NK-92 treated with Interleukin-12 subunit alpha and Interleukin-12 subunit beta, amount 100 ng/mL, for 24 hours (cell line): ENCODE results near the gene PHF1.

Experiments used
- DNase-seq: peaks from one replicate; lab custom pipeline; 2025; lab: John Stamatoyannopoulos, UW

The PHF1 gene

DNA sequence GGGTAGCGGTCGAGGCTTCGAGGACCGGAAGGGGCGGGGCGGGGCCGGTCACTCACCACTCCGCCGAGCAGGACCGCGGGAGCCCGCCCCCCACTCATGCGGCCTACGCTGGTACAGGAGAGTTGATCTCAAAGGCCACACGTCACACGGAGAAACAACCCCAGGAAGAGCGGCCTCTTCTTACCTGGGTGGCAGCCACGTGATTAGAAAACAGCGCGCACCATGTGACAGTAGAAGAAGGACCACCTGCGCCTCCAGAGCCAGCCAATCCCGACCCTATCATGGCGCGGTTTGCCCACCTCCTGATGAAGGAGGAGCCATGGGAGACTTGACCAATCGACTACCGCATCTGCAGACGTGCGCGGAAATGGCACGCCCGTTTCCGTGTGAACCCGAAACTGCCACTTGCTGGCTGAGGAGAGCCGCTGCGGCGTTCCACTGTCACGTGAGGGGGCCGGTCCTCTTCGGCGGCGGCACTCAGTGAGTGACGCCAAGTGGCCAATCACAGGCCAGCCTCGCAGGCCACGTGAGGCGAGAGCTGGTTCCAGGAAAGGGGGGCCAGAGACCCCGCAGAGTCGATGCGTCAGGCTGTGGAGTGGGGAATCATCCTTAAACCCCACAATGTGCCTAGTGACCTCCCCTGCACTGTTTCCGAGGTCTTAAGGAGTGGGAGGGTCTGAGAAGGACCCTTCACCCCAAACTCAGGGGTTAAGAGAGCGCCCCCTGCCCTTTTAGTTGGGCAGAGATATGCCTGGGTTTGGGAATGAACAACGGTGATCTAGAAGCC, 7.3 kb downstream of the PHF1 start, which contains the start of gene CUTA:
TSS of gene CUTA (minus strand) at position 205 of the 787 bp plus-strand sequence. CDS start at position 98, 107 bp downstream.
- DNase-seq, result peak; percentile 100

DNA sequence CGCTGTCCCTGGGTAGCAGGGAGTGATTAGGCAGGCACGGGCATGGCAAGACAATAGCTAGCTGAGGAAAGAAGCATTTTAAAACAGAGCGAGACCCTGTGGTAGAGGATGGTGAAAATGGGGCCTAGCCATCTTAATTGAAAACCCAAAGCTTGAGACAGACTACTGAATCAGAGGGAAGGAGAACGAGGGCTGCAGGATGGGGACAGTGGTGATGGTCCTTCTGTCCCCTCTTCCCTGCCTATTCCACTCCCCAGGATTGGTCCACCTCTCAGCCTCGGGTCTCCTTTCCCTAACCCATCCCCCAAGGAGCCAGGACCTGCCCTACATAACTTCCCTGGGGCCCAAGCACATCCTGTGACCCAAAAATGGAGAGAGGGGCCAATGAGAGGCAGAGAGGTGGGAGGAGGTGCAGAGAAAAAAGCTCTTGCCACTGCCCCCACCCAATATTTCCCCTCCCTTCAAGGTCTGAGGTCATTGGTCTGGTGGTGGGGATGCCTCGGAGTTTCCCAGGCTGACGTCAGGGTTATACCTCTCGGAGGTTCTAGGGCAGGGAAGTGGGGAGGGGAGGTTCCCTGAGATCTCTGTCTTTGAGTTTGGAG, 8.0 kb downstream of the PHF1 start:
- DNase-seq, result no peak

DNA sequence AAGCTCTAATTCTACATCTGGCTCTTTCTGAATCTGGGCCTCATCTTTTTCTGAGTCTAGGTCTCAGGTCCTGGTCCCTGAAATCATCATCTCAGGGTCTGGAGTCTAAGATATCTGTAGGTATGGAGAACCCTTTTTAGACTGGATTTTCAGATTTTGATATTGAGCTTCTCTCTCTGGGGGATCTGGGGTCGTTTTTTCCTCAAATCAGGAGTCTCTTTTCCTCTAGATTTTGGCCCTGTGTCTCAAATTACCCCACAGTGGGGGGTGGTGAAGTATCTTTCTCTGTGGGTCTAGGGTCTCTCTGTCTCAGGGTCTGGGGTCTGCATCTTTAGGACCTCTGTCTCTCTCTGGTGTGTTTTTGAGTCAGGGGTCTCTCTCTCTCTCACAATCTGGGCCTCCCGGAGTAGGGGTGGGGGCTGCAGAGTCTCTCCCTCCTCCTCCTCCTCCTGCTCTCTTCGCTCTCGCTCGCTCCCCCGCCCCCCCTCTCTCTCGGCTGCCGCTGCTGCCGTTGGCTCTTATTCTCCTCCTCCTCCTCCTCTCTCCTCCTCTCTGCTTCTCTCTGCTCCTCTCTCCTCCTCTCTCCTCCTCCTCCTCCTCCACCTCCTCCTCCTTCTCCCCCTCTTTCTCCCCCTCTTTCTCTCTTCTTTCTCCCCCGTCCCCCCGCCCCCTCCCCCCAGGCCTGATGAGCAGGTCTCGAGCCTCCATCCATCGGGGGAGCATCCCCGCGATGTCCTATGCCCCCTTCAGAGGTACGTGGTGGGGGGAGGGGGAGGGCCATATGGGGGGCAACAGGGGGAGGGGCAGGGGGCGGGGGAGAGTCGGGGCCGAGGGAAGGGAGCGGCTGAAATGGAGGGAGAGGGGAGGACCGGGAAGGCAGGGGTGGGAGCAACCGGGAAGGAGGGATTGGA, 9.0 kb downstream of the PHF1 start, which contains the start of gene SYNGAP1:
TSS of gene SYNGAP1 (plus strand) at position 486 of the 911 bp plus-strand sequence. CDS start at position 686, 200 bp downstream.
- no peak for DNase-seq

DNA sequence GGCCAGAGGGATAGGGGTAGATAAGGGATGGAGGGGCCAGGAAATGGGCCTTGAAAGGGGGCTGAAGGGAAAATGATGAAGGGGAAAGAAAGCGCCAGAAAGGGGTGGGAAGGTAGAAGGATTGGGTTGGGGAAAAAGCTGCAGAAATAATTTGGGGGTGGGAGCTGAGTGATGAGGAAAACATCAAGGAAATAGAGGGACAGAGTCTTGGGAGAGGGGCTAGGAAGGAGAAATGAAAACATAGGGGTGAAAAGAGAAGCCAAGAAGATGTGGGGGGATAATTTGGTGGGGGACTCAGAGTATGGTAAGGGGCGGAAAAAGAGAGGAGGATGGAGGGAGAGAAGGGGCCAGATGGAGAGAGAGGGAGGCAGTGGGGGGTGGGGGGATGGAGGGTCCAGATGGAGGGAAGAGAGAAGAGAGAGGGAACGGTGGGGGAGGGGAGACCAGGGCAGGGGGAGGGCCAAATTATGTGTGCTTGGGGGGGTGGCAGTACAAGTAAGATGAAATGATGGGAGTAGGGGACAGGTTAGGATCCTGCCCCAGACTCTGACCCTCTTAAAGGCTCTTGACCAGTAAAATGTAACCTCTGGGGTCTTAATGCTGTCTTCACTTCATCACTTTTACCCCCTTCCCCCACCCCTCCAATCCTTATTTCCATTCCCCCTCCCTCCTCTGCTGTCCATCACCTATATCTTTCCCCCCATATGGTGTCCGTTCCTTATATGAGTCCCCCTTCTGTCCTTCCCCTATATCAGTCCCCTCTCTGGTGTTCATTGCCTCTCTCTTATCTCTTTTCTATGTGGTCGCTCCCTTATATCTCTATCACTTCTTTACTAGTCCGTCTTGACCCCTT, 9.9 kb downstream of the PHF1 start:
- DNase-seq, result no peak

DNA sequence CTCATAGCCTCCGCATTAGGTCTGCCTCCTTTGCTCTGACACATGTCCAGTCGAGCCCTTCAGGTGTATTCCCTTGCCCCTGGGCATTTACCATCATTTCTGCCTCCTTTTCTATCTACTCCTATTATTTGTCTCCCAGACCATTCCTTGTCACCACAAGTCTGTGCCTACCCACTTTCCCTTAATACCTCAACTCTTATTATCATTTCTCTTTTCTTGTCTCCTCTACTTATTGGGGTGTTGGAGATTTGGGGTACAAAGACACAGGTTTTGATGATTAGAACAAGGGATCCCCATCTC, 10.5 kb downstream of the PHF1 start:
- DNase-seq, result no peak

DNA sequence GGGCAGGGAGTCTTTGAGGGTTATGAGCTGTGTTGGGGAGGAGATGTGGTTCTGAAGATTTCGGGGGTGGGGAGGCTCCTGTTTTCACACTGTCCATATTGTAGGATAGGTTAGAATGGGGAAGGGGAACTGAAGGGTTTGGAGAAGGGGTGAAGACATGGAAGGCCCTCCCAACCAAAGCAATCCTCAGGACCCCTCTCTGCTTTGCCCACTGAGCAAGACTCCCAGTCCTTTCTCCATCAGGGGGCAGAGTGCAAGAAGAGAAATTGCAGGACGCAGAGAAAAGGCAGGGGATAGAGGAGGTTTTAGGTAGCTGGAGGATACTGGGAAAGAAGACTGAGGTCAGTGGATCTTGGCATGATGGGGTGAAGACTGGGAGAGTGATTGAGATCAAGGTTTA, 13.0 kb downstream of the PHF1 start:
- DNase-seq, result no peak

DNA sequence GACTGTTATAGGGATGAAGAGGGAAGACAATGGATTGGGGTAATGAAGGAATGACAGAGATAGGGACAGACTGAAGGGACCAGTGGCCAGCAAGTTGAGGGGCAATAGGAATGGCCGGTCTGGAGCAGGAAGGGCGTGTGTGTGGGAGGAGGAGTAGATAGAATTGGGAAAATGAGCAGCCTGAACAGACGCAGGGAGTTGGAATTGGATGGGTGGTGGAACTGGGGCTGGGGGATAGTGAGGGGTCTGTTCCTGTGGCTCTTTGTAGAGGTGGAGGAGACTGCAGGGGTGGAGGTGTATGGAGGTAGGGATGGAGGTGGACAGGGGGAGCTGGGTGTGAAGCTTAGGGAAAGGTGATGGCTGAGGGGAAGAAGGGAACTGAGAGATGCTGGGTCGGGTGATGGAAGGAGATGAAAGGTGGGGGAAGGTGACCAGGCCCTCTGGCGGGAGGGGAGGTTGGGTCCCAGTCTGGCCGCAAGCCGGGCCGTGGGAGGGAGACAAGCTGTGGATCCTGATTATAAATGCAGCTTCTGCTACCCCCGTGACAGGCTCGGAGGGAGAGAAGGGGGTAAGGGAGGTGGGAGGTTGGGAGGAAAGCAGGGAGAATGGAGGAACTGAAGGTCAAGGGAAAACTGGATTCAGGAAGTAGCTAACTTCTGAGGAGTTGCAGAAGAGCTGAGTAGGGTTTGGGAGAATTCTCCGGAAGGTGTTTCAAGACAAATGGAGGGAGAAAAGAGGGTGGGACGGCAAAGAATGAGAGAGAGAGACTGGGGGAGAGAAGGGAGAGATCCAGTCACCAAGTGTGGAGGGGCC, 14.2 kb downstream of the PHF1 start:
- DNase-seq, result no peak

DNA sequence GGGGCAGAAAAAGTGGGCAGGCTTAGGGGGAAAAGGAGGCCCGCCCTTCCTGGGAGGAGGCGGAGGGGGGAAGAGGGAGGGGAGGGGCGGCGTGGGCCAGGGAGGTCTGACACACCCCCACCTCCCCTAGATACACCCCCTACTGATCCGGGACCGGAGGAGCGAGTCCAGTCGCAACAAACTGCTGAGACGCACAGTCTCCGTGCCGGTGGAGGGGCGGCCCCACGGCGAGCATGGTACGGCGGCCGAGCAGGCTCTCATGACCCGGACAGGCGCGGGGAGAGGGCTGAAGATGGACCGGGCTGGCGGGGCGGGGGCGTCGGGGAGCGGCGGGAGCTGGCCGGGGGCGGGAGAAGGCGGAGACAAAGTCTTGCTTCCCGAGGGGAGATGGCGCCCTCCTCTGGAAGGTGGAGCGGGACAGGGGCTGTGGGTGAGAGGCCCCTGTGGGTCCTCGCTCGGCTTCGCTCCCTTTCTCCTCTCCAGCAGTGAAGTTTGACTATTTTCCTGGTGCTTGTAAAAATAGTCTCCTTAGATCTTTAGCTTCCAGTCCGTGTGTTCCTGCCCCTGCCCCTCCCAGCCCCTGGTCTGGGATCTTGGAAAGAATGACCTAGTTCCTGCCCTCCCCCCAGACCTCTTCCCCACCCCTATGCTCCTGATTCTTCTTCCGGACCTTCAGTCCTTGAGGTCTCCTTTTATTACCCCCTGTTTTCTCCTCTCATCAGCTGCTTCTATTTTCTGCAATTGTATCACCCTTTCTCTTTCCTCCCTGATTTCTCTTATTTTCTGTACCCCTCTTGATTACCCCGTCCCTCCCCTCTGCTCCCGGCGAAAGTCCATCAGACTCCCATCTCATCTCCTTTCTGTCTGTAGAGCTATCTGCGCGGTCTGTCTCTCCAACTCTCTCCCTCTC, 15.1 kb downstream of the PHF1 start:
- peak; percentile 84 for DNase-seq

DNA sequence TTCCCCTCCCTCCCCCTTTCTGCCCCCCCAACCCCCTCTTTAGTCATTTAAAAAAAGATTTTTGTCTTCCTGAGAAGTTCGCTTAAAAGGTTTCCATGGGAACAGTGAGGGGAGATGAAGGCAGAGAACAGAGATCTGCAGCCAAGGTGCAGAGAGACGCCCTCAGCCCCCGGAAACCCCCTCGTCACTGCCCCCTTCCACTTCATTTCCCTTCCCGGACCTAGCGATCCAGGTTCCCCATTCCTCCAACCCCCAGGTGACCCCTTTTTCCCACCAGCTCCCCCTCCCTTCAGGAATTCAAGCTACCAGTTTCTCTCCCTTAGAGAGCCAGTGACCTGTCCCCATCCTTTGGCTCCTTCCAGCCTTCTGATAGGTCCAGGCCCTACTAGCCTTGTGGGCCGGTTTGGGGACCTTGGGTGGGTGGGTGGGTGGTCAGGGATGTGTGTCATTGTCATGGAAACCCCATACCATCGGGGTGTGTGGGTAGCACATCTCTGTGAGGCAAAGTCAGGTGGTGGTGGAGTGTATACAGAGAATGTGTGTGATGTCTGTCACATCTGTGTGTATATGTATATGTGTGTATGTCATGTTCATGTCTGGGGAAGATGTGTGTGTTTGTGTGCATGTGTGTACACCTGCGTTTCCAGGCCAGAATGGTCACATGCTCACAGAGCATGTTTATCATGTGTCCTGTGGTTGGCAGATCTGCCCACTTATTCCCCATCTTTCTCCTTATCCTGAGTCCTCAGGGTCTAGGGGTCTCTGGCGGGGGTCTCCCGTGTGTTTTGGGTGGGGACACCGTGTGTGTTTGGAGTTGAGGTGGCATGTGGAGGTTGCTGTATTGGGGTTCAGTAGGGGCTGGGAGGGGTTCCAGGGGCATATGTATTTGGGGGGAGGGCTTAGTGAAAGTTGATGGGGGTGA, 16.0 kb downstream of the PHF1 start:
- no peak for DNase-seq

DNA sequence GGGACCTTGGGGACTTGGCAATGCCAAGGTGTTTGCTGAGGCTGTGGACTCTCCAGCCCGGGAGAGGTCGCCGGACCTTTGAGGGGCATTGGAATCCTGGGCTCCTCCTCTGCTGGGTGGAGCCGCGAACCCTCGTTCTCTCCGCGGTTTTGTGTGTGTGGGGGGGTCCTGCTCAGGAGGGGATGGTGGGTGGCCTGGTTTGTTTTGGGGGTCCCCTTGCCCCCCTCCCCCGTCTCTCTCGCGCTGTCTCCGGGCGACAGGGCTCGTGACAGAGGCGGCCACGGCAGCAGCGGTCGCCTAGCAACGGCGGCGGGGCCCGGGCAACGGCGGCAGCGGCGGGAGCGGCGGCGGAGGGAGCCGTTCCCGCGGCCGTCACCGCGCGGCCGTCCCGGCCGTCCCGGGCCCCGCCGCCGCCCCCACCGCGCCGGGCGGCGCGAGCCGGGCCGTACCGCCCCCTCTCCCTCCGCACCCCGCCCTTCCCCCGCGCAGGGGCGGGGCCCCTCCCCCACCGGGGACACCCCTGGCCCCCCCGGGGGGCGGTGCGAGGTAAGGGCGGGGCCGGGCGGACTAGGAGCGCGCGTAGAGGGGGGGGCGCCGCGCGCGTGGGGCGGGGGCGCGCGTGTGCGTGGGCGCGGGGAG, 16.9 kb downstream of the PHF1 start:
- DNase-seq, result no peak

DNA sequence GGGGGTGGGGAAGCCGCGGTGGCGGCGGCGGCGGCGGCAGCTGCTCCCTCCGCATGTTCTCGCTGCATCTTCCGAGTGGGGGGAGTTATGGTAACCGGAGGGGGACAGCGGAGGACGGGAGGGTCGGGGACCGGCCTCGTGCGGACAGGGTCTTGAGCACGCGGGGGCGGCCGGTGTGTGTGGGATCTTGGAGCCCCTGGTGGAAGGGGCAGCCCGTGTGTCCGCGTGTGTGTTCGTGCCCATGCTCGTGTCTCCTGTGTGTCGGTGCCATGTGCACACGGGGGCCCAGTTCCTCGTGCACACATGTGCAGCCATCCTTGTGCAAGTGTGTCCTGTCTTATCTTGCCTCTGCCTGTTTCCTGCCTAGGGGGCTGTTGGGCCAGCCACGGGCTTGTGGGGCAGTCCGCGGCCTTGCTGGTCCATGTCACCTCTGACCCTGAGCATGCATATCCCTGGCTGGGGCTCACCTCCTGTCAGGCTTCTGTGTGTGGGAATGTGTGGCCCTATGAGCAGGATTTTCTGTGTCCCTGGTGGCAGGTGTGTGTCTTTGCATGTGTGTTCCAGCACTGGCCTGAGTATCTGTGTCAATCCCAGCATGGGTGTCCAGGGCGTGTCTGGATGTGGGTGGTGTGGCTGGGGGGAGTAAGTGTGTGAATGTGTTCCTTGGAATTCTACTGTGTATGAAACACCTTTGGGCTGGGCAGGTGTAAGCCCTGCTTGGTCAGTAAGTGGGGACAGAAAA, 17.6 kb downstream of the PHF1 start:
- no peak for DNase-seq

DNA sequence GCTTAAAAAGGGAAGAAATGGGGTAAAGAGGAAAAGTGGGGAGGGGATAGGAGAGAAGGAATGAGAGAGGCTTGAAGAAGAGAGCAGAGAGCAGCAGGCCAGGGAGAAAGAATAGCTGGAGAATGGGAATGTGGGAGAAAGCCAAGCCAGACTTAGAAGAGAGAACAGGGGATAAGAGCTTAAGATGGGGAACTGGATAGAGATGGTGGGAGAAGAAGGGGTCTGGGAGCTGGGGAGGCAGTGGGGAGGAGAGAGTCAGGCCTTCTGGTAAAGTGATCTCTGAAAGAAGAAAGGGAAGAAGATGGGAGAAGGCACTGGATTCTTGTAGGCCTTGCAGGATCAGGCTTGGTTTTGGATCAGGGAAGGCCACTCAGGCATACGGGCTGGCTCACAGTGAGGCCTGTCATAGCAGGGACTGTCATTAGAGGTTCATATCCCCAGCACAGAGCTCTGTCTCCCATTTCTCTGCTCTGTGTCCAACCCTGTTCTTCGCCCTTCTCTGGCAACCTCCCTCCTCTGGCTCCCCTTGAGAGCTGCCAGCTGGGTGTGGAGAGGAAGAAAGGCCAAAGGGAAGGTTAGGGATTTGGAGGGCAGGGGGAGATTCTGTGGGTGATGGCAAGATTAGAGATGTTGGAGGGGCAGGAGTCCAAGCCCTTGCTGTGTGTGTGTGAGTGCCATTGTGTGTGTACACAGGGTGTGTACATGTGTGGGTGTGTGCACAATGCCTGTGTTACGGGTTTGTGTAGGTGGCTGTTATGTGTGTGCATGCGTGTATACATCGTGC, 18.3 kb downstream of the PHF1 start:
- DNase-seq, result no peak

DNA sequence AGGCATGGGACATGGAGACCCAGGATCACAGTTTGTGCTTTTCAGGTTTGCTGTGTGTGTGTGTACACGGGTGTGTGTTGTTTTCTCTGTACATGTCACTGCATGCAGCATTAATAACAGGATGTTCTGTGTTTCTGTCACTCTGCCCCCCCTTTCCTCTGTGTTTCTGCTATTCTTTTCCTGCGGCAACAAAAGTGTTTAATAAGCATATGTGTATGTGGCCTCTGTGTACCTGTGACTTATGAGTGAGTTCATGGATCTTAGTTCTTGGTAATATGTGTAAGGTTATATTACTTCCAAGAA, 18.9 kb downstream of the PHF1 start:
- no peak for DNase-seq

DNA sequence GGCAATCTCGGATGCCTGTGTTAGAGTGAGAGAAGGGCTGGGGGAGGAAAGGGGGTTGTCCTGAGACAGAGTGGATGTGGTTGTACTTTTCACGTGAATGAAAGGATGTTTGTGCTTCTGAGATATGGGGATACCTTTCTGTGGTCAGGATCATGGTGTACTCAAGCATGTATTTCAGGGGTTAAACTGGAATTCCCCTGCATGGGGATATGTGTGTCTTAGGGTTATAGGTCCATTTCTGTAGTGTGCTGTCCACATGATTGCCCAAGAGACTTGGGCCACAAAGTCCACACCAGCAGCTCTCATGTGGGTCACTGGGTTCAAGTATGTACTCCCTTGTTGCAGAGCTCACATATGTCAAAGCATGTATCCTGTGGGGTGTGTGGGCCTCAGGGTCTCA, 19.5 kb downstream of the PHF1 start:
- DNase-seq, result no peak

DNA sequence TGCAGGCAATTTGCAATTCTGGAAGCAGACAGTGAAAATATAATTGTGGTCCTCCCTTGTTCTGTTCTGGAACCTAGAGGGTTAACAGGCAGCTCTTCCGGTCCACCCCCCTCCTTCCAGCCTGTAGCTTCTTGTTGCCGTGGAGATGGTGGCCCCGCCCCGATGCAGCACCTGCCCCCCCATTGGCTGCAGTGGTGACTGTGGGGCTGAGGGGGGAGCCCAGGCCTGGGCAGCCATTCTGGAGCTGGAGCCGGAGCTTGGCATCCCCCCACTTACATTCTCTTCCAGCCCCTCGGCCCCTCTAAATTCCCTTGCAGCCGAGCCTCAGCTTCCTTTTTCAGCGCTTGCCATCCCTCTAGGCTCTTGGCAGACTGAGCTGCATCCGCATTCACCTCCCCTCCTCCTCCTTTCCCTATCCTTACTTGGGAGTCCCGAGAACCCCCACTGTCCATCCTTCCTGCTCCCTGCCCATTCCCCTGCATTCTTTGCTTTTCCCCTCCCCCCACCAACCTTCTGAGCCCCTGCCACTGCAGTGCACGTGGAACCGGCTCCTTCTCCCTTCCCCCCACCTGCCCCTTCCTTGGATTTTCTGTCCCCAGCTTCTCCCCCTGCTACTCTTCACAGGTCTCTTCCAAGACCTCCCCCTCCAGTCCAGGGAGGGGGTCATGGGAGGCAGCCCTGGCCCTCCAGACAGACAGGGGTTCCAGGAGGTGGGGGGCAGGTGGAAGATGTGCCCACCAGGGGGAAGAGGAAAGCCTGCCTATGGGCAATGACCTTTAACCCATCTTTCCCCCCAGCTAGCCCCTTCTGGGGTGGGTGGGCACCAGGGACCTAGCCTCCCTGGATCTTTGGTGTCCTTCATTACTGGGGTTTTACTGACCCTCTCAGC, 20.4 kb downstream of the PHF1 start:
- peak; percentile 75 for DNase-seq
